Measurements from ENCODE around the gene ARID1B.

Gene ARID1B

GRCh38 chr6:157226761-157227160 is 449.6 kb downstream of the ARID1B start:
- no peak for DNase-seq (ENCODE audit: low read depth)

DNA sequence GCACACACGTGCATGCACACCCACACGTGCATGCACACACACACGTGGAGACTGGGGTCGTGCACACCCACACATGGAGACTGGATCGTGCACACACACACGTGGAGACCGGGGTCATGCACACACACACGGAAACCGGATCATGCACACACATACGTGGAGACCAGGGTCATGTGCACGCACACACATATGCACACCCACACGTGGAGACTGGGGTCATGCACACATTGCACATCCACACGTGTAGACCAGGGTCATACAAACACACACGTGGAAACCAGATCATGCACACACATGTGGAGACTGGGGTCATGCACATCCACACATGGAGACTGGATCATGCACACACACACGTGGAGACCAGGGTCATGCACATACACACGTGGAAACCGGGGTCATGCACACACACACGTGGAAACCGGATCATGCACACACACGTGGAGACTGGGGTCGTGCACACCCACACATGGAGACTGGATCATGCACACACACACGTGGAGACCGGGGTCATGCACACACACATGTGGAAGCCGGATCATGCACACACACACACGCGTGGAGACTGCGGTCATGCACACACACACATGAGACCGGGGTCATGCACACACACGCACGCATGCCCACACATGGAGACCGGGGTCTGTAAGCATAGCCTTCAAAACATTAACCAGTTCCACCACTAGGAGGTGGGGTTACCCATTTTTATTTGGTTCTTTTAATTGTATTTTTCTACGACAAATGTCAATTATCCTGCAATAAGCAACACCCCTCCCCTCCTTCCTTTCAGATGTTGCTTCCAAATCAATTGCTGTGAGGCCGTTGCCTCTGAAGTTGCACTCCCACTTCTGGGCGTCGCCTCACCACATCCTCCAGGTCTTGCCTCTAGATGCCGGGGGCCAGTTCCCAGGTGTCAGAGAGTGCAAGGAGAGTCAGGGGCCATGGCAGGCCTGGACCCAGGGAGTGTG is 450.3 kb downstream of the ARID1B start:
- DNase-seq (ENCODE audit: low read depth): no peak

DNA sequence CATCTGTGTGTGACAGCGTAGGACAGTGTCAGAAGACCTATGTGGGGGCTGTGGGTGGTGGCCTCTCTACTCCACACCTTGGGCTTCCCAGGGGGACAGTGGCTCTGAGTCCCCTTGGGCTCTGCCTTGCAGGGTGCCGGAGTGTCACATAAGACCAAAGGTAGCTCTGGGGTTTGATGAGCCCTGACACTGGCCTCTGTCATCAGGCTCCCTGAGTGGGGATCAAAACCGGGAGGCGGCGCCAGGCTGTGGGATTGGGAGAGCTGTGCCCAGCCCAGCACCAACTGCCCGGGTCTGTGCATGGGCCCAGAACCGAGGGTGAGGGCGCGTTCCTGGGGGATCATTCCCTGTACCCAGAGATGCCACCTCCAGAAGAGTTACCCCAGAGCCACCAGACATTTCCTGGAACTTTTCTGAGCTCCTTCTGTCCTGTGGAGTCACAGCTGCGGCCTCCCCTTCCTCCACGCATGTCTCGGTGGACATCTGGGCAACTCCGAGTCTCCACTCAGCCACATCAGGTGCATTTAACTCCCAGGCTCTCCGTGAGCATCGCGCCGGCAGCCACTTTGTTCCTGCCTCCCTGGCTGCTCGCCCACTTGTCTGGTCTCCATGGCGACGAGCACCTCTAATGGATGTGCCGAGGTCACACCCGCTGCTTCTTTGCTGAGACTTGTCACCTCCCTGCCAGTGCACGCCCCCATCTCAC is 451.4 kb downstream of the ARID1B start:
- DNase-seq (ENCODE audit: low read depth): no peak

- DNase-seq (ENCODE audit: low read depth): no peak
Measured at GRCh38 chr6:157229132-157229618, 452.0 kb downstream of the ARID1B start.

GRCh38 chr6:157229713-157230112 is 452.5 kb downstream of the ARID1B start:
- DNase-seq (ENCODE audit: low read depth): no peak

GRCh38 chr6:157230910-157231309 is 453.7 kb downstream of the ARID1B start:
- DNase-seq (ENCODE audit: low read depth): no peak

- DNase-seq (ENCODE audit: low read depth): no peak
Measured at GRCh38 chr6:157232161-157232895, 455.1 kb downstream of the ARID1B start.

DNA sequence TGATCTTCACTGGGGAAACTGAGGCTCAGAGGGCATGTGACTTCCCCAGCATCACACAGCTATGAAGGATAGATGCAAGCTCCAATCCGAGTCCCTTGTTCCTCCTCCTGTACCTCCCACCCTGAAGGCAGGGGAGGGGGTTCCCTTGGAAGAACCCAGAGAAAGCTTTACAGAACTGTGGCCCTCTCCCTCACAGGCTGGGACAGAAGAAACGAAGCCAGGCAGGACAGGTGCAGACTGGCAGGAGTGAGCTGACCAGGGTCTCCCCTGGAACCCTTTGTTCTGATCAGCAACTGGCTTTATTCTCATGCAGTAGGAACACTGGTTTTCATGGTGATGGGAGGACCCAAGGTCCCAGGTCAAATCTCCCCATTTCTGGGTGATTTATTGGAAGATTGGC is 456.0 kb downstream of the ARID1B start:
- no peak for DNase-seq (ENCODE audit: low read depth)

- no peak for DNase-seq (ENCODE audit: low read depth)
Measured at GRCh38 chr6:157233686-157234085, 456.5 kb downstream of the ARID1B start.

GRCh38 chr6:157235600-157236039 is 458.4 kb downstream of the ARID1B start:
- DNase-seq (ENCODE audit: low read depth): no peak

GRCh38 chr6:157236040-157236725 is 459.0 kb downstream of the ARID1B start:
- DNase-seq (ENCODE audit: low read depth): peak; percentile 18

DNA sequence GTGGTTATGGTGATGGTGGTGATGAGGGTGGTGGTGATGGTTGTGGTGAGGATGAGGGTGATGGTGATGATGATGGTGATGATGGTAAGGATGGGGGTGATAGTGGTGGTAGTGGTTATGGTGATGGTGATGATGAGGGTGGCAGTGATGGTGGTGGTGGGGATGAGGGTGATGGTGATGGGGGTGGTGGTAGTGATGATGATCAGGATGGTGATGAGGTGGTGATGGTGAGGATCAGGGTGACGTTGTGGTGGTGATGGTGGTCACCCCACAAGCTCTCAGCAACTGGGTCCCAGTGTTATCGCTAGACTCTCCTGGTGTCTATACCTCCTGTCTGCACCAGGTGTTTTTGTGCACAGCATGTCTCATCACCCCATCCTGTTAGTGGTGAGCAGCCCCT is 461.2 kb downstream of the ARID1B start:
- DNase-seq (ENCODE audit: low read depth): no peak

GRCh38 chr6:157239148-157239547 is 462.0 kb downstream of the ARID1B start:
- DNase-seq (ENCODE audit: low read depth): no peak

DNA sequence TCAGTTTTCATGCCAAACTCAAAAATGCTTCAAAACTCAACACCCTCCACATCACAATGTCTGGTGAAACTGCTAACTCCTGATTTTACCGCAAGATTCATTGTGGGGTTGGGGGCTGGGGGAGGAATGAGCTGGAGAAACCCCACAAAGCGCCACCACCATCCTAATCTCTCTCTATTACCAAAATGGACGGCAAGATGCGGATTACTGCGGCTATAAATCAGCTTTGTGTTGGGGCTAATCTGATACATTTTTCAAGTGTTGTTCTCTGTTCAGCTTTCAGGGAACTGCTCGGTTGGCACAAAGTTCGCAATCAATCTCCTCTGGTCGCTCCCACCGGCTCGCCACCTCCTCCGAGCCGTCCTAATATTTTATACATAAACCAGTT is 462.5 kb downstream of the ARID1B start:
- no peak for DNase-seq (ENCODE audit: low read depth)

DNA sequence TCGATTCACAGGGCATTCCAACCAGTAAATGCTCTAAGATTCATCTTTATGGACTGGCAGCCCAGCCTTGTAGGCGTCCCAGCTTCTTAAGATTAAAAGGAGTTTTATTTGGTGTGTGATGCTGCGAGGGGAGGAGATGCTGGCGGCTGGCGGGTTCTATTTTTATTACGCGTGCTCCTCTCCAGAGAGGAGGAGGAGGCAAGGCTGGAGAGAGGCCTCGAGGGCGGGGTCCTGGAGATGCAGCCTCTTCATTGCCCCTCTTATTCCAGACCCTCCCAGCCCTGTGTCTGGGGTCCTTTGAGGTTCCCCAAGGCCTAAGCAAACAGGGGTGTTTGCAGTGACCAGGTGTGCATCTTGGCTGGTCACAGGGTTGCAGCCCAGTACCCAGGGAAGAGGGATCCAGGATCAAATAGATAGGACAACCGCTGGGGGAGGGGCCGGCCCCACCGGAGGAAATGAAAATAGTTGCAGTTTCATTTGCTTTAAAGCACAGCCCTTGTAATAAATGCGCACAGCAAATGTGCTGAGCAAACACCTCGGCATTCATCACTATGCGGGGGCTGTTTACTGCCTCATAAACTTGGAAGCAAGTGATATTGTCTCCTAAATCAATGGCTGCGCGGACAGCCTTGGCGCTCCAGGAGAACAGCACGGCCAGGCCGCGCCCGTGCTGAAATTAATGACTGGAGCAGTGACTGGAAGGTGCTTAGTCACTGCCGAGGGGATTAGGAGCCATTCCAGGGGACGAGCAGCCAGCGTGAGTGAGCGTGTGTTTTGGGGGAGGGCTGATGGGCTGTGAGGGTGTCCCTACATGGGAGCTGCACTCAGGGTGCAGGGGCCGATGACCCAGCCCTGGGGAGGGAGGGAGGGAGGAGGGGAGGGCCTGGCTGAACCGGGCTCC is 463.1 kb downstream of the ARID1B start:
- DNase-seq (ENCODE audit: low read depth): no peak

DNA sequence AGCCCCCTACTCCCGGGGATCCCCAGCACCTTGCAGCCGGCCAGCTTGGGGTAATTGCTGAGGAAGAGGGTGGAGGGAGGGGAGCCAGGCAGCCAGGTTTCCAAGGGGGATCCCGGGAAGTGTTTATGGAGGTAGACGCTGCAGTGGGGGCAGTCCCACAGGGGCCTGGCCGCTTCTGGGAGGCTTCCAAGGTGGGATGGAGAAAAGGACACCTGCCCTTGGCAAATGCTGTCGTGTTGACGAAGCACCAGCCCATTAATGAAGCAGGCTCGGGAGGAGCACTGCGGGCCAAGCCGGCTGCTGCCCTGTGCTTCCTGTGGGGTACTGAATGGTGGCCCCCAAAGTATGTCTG is 463.8 kb downstream of the ARID1B start:
- no peak for DNase-seq (ENCODE audit: low read depth)

- no peak for DNase-seq (ENCODE audit: low read depth)
Measured at GRCh38 chr6:157242791-157243190, 465.6 kb downstream of the ARID1B start.

- no peak for DNase-seq (ENCODE audit: low read depth)
Measured at GRCh38 chr6:157244175-157244574, 467.0 kb downstream of the ARID1B start.

DNA sequence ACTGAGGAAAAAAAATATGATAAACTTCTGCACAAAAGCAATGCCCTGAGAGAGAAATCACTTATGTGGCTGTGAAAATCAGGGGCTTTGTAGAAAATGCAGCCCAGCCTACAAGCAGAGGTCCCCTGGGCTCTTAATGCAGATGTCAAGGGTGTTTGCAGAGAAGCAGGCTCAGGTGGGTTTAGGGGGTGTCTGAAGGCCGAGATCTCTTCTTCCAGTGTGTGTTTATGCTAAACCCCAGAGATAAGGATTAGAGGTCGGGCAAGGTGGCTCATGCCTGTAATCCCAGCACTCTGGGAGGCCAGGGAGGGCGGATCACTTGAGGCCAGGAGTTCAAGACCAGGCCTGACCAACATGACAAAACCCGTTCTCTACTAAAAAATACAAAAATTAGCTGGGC is 467.6 kb downstream of the ARID1B start:
- DNase-seq (ENCODE audit: low read depth): no peak

DNA sequence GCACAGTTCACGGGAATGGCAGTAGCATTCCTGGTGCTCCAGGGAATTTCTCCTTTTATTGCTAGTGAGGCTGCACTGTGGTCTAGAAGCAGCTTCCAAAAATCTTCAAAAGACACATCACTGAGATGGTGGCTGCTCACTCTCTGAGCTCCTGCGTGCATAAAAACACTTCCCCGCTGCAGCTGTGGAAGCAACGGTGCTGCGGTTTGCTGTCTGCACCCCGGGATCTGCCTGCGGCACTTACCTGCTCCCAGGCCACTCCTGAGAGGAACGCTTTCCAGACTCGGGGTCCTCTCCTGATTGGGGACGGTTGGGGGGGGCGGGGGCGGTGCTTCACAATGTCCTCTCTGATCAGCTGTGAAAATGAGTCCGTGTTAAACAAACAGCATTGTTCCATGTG is 468.3 kb downstream of the ARID1B start:
- no peak for DNase-seq (ENCODE audit: low read depth)

Measured in stimulated activated CD8-positive, alpha-beta memory T cell treated with anti-CD3 and anti-CD28 coated beads, Interleukin-4, amount 100 ng/mL, for 24 hours (primary cell).